Measurements from ENCODE around the gene CDC42BPA.

The CDC42BPA gene

DNA sequence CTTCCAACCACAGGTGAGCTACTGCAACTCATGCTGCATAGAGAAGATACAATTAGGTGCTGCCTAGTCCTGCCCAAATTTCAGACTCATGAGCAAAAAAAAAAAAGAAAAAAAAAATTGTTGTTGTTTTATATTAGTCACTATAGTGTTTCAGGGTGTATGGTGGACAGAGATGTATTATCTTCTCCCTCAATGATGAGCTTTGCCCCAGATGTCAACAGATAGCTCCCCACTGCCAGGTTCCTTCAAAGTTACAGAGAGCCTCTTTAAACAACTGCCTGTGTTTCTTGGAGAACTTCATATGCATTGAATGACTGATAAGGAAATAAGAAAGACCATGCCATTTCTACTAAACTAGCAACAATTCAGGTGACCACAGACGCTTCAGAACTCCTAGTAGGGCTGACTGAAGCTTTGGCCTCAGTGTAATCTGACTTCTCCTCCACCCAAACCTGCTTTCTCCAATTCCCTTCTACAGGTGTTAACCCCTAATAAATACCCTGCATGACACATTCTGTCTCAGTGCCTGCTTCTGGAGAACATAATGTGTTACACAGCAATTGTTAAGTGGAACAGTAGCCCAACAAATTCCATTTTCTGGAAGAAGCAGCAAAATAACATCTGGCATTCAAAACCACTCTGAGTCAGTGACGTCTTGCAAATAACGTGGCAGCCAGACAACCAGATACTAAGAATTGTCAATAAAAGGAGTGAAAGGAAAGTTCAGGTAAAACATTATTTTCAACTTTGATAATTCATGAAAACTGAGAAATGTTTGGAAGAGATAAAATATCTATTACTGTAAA lies 147.7 kb downstream of the CDC42BPA start:
- TF ChIP-seq, protein P1, sequence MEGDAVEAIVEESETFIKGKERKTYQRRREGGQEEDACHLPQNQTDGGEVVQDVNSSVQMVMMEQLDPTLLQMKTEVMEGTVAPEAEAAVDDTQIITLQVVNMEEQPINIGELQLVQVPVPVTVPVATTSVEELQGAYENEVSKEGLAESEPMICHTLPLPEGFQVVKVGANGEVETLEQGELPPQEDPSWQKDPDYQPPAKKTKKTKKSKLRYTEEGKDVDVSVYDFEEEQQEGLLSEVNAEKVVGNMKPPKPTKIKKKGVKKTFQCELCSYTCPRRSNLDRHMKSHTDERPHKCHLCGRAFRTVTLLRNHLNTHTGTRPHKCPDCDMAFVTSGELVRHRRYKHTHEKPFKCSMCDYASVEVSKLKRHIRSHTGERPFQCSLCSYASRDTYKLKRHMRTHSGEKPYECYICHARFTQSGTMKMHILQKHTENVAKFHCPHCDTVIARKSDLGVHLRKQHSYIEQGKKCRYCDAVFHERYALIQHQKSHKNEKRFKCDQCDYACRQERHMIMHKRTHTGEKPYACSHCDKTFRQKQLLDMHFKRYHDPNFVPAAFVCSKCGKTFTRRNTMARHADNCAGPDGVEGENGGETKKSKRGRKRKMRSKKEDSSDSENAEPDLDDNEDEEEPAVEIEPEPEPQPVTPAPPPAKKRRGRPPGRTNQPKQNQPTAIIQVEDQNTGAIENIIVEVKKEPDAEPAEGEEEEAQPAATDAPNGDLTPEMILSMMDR (IDR thresholded peaks at IDR 0.05; ENCODE audit: low read depth, low read length) = no peak
- no peak overlapping the region for H3K4me3 ChIP-seq (replicated peaks in 1 of 2; ENCODE audit: low read depth in 2 of 2, low read length in 2 of 2)
- DNase-seq (ENCODE audit: low read depth in 2 of 2) = peak; percentile 2 to 58

DNA sequence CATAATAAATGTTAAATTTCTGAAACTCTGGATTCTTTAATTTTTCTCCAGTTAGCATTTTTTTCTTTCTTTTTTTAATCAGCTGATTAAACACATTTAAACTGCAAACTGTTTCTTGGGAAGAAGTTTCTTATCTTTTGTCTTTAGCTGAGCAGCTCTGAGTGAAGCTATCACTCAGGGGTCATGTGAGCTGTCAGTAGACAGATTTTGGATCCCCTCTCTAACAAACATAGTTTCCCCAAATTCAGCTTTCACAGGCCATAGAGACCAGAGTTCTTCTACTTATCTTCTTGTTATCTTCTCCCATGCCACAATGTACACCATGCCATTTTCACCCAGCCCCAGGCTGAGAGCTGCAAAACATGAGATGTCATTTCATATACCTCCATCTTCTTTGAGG lies 148.9 kb downstream of the CDC42BPA start:
- TF ChIP-seq, protein P1 (IDR thresholded peaks at IDR 0.05; ENCODE audit: low read depth, low read length) = no peak
- DNase-seq (ENCODE audit: low read depth in 2 of 2) = no peak
- no peak overlapping the region for H3K4me3 ChIP-seq (replicated peaks in 1 of 2; ENCODE audit: low read depth in 2 of 2, low read length in 2 of 2)

DNA sequence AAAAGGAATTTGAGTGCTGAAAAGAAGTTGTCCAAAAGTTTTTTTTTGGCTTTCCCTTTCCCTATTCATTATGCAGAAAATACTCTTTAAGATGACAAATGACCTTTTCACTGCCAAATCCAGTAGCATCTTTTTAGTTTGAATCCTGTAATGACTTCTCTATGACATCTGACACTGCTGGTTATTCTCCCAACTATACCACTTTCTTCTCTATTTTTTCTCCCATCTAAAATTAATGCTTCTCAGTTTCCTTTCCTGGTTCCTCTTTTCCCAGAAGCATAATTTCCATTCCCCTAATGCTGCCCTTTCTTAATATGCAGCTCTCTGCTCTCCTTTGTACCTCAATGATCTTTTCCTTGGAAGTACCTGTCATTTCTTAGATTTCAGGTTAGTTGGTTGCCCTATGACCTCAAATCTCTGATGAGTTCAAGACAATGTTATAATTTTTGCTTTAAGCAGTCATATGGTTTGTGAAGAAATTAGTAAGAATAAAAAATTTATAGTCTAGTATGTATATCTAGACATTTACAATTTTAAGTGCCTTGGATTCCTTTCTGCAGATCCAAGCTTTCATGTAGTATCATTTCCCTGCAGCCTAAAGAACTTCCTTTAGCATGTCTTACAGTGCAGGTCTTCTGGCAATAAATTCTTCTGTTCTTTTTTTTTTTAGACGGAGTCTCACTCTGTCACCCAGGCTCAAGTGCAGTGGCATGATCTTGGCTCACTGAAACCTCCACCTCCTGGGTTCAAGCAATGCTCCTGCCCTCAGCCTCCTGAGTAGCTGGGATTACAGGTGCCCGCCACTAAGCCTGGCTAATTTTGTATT lies 150.8 kb downstream of the CDC42BPA start:
- DNase-seq (ENCODE audit: low read depth in 2 of 2) = no peak
- TF ChIP-seq, protein P1 (IDR thresholded peaks at IDR 0.05; ENCODE audit: low read depth, low read length) = no peak
- H3K4me3 ChIP-seq (replicated peaks in 1 of 2; ENCODE audit: low read depth in 2 of 2, low read length in 2 of 2) = no peak overlapping the region

DNA sequence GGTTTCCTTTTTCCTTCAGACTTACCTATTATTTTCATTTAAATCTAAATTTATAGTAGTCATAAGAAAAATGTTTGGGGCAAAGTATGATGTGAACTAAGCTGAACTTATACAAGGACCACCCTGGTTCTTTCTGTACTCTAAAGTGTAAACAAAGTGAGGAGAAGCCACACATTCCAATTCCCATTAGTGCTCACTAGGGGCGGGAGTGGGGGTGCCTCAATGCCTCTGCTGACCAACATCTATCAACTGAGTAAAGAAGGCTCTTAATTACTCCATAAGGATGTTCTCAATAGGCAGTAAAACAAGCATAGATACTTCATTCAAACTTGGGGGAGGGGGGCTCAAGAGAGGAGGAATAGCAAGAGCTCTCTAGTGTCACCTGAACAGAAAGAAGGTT lies 151.7 kb downstream of the CDC42BPA start:
- H3K4me3 ChIP-seq (replicated peaks in 1 of 2; ENCODE audit: low read depth in 2 of 2, low read length in 2 of 2) = no peak overlapping the region
- DNase-seq (ENCODE audit: low read depth in 2 of 2) = no peak
- TF ChIP-seq, protein P1 (IDR thresholded peaks at IDR 0.05; ENCODE audit: low read depth, low read length) = no peak

DNA sequence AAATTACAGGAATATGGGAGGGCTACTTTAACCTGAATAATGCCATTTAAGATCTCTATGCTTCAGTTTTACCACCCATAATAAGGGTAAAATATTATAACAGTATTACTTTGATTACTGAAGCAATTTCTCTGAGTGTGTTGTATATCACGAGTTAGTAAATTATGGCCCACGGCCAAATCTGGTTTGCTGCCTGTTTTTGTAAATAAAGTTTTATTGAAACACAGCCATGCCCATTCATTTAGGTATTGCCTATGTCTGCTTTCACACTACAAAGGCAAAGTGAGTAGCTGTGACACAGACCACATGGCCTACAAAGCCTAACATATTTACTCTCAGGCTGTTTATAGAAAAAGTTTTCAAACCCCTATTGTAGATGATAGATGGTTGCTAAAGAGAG lies 156.8 kb downstream of the CDC42BPA start:
- DNase-seq (ENCODE audit: low read depth in 2 of 2) = peak in 1 of 2 donors; percentile 2
- H3K4me3 ChIP-seq (replicated peaks in 1 of 2; ENCODE audit: low read depth in 2 of 2, low read length in 2 of 2) = no peak overlapping the region
- TF ChIP-seq, protein P1 (IDR thresholded peaks at IDR 0.05; ENCODE audit: low read depth, low read length) = no peak

DNA sequence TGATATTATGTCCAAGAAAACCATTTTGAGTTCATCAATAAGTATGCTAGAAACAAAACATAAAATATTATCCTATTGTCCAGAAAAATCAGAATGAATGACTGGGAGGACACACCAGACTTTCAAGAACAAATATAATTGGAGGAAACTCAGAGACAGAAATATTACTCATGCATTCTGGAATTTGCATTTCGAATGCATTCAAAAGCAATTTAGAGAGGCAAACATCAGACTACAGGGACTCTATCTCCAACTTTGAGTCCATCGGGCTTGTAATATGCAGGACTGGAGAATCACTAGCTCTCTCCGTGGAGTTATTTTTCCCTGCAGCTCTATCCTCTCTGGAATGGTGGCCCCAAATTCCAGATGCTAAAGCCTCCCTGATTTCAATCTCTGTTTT lies 161.8 kb downstream of the CDC42BPA start:
- peak in 1 of 2 donors; percentile 41 for DNase-seq (ENCODE audit: low read depth in 2 of 2)
- no peak overlapping the region for H3K4me3 ChIP-seq (replicated peaks in 1 of 2; ENCODE audit: low read depth in 2 of 2, low read length in 2 of 2)
- TF ChIP-seq, protein P1 (IDR thresholded peaks at IDR 0.05; ENCODE audit: low read depth, low read length) = no peak

Measured in cardiac fibroblast (primary cell).